WERI-Rb-1 (cell line): Measurements from ENCODE around the gene TCHH.

Experiments
- DNase-seq: peaks from one replicate; pipeline ENCODE4 v3.0.0-alpha.2; 2020
- H3K27ac ChIP-seq: fragments of 250-450 bp; sonication (Bioruptor Pico); 2 replicates; pipeline ENCODE4 v1.5.1; 2020; ENCODE audit warnings: mild to moderate bottlenecking, moderate library complexity
- H3K27me3 ChIP-seq: fragments of 250-450 bp; sonication (Bioruptor Pico); 2 replicates; pipeline ENCODE4 v1.5.1; 2021; ENCODE audit warnings: mild to moderate bottlenecking, low read depth, moderate library complexity; ENCODE audit not compliant: insufficient read depth, severe bottlenecking
- H3K36me3 ChIP-seq: fragments of 250-450 bp; sonication (Bioruptor Pico); 2 replicates; pipeline ENCODE4 v1.5.1; 2020; ENCODE audit warnings: mild to moderate bottlenecking, moderate library complexity
- H3K4me3 ChIP-seq: 2 replicates; pipeline ENCODE4 v1.5.1; 2011; ENCODE audit warnings: low read depth, mild to moderate bottlenecking, control low read depth, low read length
- H3K9me3 ChIP-seq: fragments of 250-450 bp; sonication (Bioruptor Pico); 2 replicates; pipeline ENCODE4 v1.5.1; 2021; ENCODE audit warnings: mild to moderate bottlenecking, moderate library complexity; ENCODE audit not compliant: severe bottlenecking
- CTCF ChIP-seq: IDR thresholded peaks from 2 replicates; pipeline ENCODE4 v1.5.1; 2011; ENCODE audit warnings: low read depth, mild to moderate bottlenecking, control low read depth, inconsistent platforms, low read length

Gene TCHH

GRCh38 chr1:152107984-152108881, 7.0 kb downstream of the TCHH start:
- Histone ChIP-seq H3K27ac (no peak overlapping the region), H3K4me3 (no peak overlapping the region), H3K36me3 (no peaks in the 10 kb centered on the region), H3K9me3 (peaks cover 52% of the 10 kb centered on the region), H3K27me3 (peaks cover 91% of the 10 kb centered on the region)
- TF ChIP-seq CTCF, result no peak
- no peak for DNase-seq

GRCh38 chr1:152107031-152107983, 7.9 kb downstream of the TCHH start:
- H3K27me3 ChIP-seq, result peaks cover 91% of the 10 kb centered on the region

GRCh38 chr1:152104854-152105253, 10.4 kb downstream of the TCHH start:
- no peak for TF ChIP-seq CTCF
- Histone ChIP-seq H3K36me3 (no peaks in the 10 kb centered on the region), H3K9me3 (peaks cover 28% of the 10 kb centered on the region), H3K4me3 (no peak overlapping the region), H3K27me3 (peaks cover 95% of the 10 kb centered on the region), H3K27ac (no peak overlapping the region)
- DNase-seq, result no peak

More at GRCh38 chr1:152107031-152107983, 7.9 kb downstream of the TCHH start:
- no peak for DNase-seq
- H3K36me3 ChIP-seq, result no peaks in the 10 kb centered on the region
- H3K27ac ChIP-seq, result no peak overlapping the region
- no peak overlapping the region for H3K4me3 ChIP-seq
- no peak for TF ChIP-seq CTCF
- peaks cover 42% of the 10 kb centered on the region for H3K9me3 ChIP-seq

DNA sequence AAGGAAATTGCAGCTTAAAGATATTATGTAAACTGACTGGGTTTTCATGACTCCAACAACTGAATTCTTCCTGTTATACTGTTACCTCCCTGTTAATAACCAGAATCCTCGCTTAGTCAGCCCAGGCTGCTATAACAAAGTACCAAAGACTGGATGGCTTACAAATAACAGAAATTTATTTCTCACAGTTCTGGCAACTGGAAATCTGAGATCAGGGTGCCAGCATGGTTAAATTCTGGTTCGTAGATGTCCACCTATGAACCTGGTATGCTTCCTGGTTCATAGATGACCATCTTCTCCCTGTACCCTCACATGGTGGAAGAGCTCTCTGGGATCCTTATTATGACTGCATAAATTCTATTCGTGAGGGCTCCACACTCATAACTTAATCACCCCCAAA, 18.3 kb downstream of the TCHH start:
- no peak overlapping the region for H3K4me3 ChIP-seq
- no peak for TF ChIP-seq CTCF
- peaks cover 80% of the 10 kb centered on the region for H3K27me3 ChIP-seq
- DNase-seq, result no peak
- H3K9me3 ChIP-seq, result peaks cover 9% of the 10 kb centered on the region
- H3K27ac ChIP-seq, result no peak overlapping the region
- H3K36me3 ChIP-seq, result no peaks in the 10 kb centered on the region

- TF ChIP-seq CTCF, result no peak
- H3K36me3 ChIP-seq, result no peaks in the 10 kb centered on the region
- DNase-seq, result no peak
- peaks cover 87% of the 10 kb centered on the region for H3K27me3 ChIP-seq
- peaks cover 8% of the 10 kb centered on the region for H3K9me3 ChIP-seq
- no peak within 1 kb of the TSS for H3K27ac ChIP-seq
- no peak within 1 kb of the TSS for H3K4me3 ChIP-seq
Measured at GRCh38 chr1:152089014-152089674, 26.1 kb downstream of the TCHH start, which contains the start of gene TCHHL1. Gene TCHHL1, minus strand, starts transcription at chr1:152089064. Its CDS starts 921 bp downstream, at chr1:152088143.
